Activated CD8-positive, alpha-beta memory T cell treated with anti-CD3 and anti-CD28 coated beads, Interleukin-2, amount 50 U/mL, for 1 hour (primary cell): ENCODE results near the gene CACFD1.

Source experiments
- DNase-seq: peaks from one replicate; pipeline ENCODE4 v3.0.0-alpha.2; 2020; ENCODE audit errors: extremely low read depth

The CACFD1 gene

GRCh38 chr9:133483611-133484010 is 23.8 kb downstream of the CACFD1 start:
- no peak for DNase-seq

DNA sequence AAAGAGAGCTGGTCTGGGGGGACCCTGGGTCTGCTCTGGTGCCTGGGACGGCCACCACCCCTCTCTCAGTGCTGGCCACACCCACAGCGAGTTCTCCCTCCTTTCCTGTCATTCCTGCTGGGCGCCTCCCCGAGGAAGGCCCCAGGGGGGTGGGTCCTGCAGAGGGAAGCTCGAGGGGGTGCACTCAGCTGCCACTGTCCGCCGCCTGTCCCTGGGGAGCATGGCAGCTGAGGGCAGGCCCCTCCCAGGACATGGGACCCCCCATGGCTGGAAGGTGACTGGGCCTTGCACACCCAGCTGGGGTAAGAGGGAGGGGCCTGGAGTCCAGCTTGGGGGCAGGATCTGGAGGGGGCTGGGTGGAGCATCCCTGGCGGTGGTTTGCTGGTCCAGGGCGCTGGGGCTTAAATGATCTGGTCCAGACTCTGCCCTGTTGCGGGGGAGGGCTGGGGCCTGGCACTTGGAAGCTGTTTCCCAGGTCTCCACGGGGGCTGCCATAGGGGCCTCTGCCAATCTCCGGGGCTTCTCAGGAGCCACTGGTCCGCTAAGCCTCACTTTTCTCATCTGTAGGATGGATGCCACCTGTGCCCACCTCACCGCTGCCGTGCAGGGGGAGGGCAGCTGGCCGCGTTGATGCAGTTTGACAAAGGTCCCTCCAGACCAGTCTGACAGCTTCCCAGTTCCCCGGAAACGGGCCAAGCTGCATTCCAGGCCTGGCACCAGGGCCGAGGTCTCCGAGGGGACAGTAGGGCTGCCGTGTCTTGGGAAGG is 25.1 kb downstream of the CACFD1 start:
- no peak for DNase-seq

DNA sequence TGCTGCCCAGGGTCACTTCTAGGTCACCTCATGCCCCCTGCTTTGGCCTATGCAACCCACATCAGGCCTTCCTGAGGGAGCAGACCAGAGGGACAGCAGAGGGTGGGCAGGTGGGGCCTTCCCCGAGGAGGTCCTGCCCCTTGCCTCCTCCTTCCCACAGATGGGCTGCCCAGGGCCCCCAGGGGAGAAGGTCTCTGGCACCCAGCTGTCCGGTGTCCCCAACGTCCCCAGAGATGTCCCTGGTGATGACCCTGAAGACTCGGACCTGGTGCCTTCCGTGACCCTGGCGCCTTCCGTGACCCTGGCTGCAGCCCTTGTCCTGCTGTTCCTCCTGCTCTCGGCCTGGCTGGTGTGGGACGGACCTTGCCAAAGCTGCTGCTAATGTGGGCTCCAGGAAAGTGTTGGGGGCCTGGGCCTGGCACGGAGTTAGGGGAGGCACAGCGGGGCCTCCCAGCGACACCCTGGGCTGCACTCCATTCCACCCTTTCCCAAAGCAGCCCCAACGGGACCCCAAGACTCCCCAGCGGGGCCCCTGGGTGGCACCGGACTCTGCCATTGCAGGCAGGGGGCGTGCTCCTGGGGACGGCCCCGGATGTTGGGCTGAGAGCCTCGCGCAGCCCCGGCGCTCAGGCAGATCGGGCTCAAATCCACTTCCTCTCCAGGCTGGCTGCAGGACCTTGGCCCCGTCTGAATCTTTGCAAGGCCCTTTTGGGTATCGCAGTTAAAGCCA is 25.9 kb downstream of the CACFD1 start:
- no peak for DNase-seq

GRCh38 chr9:133487331-133487725 is 27.6 kb downstream of the CACFD1 start:
- no peak for DNase-seq

DNA sequence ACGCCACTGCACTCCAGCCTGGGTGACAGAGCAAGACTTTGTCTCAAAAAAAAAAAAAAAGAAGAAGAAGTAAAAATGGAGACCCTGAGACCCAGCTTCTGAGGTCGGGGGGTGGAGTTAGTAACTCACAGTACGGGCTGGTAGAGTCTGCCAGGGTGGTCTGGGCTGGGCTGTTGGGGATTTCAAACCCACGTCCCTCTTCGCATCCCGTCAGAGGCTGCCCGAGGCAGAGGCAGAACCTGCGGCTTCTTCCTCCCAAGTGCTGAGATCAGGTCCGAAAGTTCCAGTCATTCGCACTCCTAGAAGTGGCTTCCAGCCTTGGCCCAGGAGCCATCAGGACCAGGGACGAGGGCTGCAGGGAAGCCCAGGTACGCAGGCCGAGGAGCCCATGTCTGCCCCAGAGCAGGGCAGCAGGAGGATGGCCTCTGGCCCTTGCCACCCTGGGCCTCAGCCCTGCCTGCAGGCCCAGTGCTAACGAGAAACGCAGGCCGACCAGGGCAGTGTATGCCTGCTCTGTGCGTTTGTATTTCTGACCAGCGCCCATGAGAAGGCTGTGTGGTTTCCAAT is 29.0 kb downstream of the CACFD1 start:
- DNase-seq: no peak

- DNase-seq: no peak
Observed at GRCh38 chr9:133489253-133490190, 29.7 kb downstream of the CACFD1 start.

GRCh38 chr9:133490201-133490681 is 30.5 kb downstream of the CACFD1 start:
- no peak for DNase-seq

- no peak for DNase-seq
Observed at GRCh38 chr9:133490865-133491655, 31.3 kb downstream of the CACFD1 start.

DNA sequence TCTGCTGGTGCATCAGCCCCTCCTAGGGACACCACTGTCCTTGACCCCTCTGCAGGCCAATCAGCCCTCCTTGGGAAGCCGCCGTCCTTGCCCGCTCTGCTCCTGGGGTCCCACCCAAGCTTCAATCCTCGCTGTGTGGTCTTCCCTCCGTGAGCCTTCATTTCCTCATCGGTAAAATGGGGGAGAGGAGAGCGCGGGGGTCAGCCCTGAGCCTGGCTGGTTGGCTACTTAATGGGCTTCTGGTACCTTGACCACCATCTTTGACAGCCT is 31.8 kb downstream of the CACFD1 start:
- no peak for DNase-seq

DNA sequence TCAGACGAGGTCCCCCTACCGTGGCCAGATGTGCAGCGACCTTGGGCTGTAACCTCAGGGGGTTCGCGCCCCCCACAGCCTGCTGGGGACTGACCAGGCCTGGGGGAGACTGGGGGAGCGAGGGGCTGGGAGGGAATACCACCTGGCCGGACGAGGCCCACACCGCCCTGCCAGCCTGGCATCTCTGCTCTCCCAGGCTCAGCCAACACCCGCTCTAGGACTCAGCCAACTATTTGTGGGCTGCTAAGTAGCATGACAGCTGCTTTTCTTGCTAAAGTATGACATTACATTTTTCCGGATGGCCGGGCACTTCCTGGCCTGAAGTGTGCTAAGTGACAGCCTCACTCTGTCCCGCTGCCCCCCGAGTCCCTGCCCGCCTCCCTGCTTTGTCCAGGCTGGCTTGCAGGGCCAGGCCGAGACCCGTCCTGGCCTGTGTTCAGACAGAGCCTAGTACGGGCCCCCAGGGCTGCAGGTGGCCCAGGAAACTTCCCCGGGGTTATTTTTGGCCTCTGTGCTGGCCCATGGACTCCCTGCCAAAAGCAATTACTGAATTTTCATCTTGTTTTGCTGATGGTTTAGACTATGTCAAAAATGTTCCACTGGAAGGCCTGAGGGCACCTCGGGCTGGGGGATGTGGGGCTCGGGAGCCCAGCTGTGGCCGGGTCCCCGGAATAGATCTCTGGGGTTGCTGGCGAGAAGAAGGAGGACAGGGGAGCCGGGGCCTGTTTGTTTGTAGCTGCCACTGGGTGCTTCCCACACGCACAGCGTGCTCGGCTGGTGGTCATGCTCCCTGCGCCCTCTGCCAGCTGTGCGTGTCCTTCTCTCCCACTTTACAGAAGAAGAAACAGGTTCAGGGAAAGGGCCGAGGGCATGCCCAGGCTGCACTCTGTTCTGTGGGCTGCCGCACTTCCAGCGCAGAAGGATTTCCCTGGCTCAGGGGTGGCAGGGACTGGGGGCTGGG is 32.6 kb downstream of the CACFD1 start:
- no peak for DNase-seq

DNA sequence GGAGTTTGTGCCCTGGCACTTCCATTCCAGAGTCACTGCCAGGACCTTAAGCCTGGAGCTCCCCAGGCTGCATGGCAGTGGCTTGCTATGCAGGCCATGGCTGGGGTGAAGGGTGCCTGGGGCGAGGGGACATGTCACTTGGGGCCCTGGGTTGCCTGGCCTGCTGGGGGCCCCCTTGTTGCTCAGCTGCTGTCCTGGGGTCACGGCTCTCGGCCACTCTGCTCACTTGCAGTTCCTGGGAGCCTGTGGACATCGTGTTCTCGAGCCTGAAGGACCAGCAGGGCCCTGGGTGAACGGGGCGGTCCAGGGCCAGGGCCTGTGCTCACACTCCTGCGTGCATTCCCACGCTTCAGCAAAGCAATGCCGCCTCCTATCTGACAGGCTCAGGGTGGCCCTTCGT is 33.6 kb downstream of the CACFD1 start:
- no peak for DNase-seq

- DNase-seq: no peak
Observed at GRCh38 chr9:133493845-133494540, 34.2 kb downstream of the CACFD1 start.

DNA sequence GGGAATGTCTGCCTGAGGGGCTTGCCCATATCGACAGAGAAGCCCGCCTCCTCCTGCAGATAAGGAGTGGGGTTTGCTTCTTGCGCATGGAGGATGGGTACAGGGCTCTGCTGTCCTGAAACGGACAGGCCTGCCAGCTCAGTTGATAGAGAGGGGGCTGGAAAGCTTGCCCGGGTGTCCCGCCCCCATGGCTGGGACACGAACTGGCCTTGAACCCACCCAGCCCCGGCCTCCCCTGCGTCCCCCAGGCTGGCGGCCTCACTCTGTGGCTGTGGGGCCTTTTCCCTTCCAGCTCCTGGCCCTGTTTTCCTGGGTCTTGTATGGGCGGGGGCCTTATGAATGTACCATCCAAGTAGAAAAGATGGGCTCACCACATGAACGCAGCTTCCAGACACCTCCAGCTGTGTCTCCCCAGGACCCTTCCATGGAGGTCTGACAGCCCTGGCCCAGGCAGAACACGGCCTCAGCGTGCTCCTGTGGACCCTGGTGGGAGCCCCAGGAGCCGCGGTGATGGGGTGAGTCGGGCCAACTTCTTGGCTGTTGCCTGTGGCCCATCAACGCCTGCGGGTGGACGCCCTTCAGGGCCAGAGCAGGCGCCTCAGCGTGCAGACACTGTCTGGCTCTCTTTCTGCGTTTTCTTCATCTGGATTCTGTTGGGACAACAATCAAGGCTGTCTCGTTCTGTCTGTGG is 35.0 kb downstream of the CACFD1 start:
- no peak for DNase-seq

GRCh38 chr9:133495327-133496293 is 35.8 kb downstream of the CACFD1 start:
- no peak for DNase-seq

DNA sequence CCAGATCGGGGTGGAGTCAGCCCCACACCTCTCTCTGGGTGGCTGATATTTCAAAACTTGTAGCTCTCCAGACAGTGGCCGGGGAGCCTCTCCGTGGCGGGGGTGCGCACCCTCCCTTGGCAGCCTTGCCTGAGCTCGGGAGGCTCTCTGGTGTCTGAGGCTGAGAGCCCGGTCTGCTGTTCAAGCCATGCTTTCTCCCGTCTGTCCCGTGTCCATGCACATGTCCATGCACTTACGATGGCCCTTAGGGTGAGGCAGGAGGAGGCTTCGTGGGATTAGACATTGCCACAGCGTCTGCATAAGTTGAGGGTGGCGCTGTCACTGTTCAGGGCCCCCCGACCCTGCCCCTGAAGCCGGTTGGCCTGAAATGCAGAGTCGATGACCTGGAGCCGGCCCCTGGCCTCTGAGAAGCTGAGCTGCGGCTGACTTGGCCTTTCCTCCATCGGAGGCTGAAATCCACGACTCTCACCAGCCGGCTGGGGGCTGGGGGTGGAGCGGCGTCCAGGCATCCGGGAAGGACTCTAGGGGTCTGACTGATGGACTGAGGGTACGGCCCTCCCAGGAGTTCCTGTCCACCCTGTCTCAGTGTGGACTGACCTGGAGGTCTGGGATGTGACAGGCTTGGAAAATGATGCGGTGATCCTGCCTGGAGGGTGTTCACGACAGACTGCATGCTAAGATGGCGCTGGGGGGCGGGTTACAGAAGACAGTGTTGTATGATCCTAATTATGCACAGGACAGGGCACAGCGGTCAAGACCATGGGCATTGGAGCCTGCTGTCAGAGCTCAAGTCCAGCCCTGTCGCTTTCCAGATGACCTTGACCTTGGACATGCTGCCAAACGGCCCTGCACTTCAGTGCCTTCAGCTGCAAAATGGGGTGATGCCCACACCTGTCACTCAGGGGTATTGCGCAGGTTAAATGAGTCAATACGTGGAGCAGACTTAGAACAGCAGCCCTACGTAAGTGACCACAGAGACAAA is 37.4 kb downstream of the CACFD1 start:
- no peak for DNase-seq

DNA sequence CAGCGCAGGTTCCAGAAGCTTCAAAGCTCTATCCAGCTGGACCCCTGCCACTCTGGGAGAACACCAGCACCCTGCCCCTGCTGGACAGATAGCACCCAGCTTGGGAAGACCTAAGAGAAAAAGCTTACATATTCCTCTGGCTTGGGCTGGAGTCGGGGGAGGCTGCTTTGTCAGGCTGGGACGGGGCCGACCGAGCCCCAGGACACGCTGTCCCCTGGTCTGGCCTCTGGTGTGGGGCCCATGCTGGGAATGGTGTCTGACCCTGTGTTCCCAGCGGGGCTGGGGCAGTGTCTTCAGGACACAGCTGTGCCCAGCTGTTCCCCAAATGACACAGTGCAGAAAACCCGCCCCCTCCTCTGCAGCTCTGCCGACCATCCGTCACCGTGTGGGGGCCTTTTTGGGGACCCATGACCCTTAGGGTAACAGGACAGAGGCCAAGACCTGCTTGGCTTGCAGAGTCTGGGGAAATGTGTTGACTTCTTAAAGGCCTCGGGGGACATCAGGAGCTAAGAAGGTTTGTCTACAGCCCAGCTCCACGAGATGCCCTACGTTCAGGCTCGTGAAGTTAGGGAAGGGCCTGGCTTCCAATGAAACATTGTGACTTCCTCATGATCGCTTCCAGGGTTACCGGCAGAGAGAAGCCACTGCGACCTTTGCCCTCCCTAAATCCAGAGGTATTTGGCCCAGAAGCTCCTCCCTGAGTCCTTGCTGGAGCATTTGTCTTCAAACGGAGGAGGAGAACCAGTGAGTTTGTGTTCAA is 39.5 kb downstream of the CACFD1 start:
- no peak for DNase-seq
